Mesenchymal stem cell (in vitro differentiated cells and primary cell): ENCODE results near the gene RUNX3.
A peak's percentile ranks its signal among the peaks of the same experiment; 100 is the strongest.

ENCODE experiments used
- DNase-seq: peaks from one replicate; pipeline ENCODE4 v3.0.0-alpha.2; 2013
- H2AFZ ChIP-seq: one replicate; pipeline ENCODE4 v1.6.1; 2013; ENCODE audit warnings: low read depth, mild to moderate bottlenecking, control low read depth, inconsistent platforms, low read length, moderate library complexity
- H2AK5ac ChIP-seq: 2 replicates; pipeline ENCODE4 v1.6.1; 2013; ENCODE audit warnings: low read length, moderate library complexity, mild to moderate bottlenecking, inconsistent platforms; ENCODE audit not compliant: severe bottlenecking
- H2BK120ac ChIP-seq: one replicate; pipeline ENCODE4 v1.6.1; 2013; ENCODE audit warnings: low read depth, mild to moderate bottlenecking, inconsistent platforms, low read length, moderate library complexity
- H2BK12ac ChIP-seq, 2 experiments: one replicate each; pipeline ENCODE4 v1.6.1; 2013; ENCODE audit warnings: inconsistent platforms in 2 of 2, low read length in 2 of 2, mild to moderate bottlenecking in 2 of 2, moderate library complexity in 2 of 2, control low read depth in 1 of 2
- H2BK15ac ChIP-seq: one replicate; pipeline ENCODE4 v1.6.1; 2013; ENCODE audit warnings: mild to moderate bottlenecking, low read depth, inconsistent platforms; ENCODE audit not compliant: poor library complexity, severe bottlenecking
- H2BK5ac ChIP-seq: 2 replicates; pipeline ENCODE4 v1.6.1; 2013; ENCODE audit warnings: low read depth, mild to moderate bottlenecking, low read length, control low read depth, inconsistent platforms; ENCODE audit not compliant: poor library complexity, severe bottlenecking
- H3K14ac ChIP-seq, 2 experiments: one replicate each; pipeline ENCODE4 v1.6.1; 2013; ENCODE audit warnings: inconsistent platforms in 2 of 2, low read length in 2 of 2, control low read depth in 1 of 2, mild to moderate bottlenecking in 1 of 2, moderate library complexity in 1 of 2
- H3K18ac ChIP-seq, 2 experiments: one replicate each; pipeline ENCODE4 v1.6.1; 2013; ENCODE audit warnings: inconsistent platforms in 2 of 2, low read length in 2 of 2, control low read depth in 1 of 2, low read depth in 1 of 2, mild to moderate bottlenecking in 1 of 2
- H3K23ac ChIP-seq, 2 experiments: one replicate each; pipeline ENCODE4 v1.6.1; 2013; ENCODE audit warnings: inconsistent platforms in 2 of 2, low read length in 2 of 2, mild to moderate bottlenecking in 2 of 2, moderate library complexity in 2 of 2, control low read depth in 1 of 2
- H3K27ac ChIP-seq: 2 replicates; pipeline ENCODE4 v1.5.1; 2013; ENCODE audit warnings: mild to moderate bottlenecking, moderate library complexity, low read length, control low read depth, inconsistent platforms; ENCODE audit not compliant: poor library complexity, severe bottlenecking
- H3K27me3 ChIP-seq, 2 experiments: 2 replicates each; pipeline versions ENCODE4 v1.6.1 to v1.7.0; 2013; ENCODE audit warnings: low read length in 2 of 2, mild to moderate bottlenecking in 2 of 2, moderate library complexity in 2 of 2, control low read depth in 1 of 2, inconsistent platforms in 1 of 2; ENCODE audit not compliant: control insufficient read depth in 1 of 2, insufficient read depth in 1 of 2
- H3K36me3 ChIP-seq, 2 experiments: 2 replicates each; pipeline versions ENCODE4 v1.6.1 to v1.7.0; 2013; ENCODE audit warnings: low read length in 2 of 2, control low read depth in 1 of 2, inconsistent platforms in 1 of 2, low read depth in 1 of 2, mild to moderate bottlenecking in 1 of 2; ENCODE audit not compliant: insufficient read depth in 2 of 2, control insufficient read depth in 1 of 2
- H3K4ac ChIP-seq, 2 experiments: one replicate each; pipeline ENCODE4 v1.6.1; 2013; ENCODE audit warnings: inconsistent platforms in 2 of 2, low read length in 2 of 2, mild to moderate bottlenecking in 2 of 2, moderate library complexity in 2 of 2, control low read depth in 1 of 2, low read depth in 1 of 2
- H3K4me1 ChIP-seq: 2 replicates; pipeline ENCODE4 v1.6.1; 2013; ENCODE audit warnings: low read depth, low read length, control low read depth; ENCODE audit not compliant: control insufficient read depth, insufficient read depth
- H3K4me2 ChIP-seq: 2 replicates; pipeline ENCODE4 v1.6.1; 2013; ENCODE audit warnings: low read length, mild to moderate bottlenecking, inconsistent platforms; ENCODE audit not compliant: poor library complexity, severe bottlenecking
- H3K4me3 ChIP-seq, 2 experiments: 2 replicates each; pipeline versions ENCODE4 v1.5.1 to v1.7.0; 2013; ENCODE audit warnings: low read length in 2 of 2, mild to moderate bottlenecking in 2 of 2, control low read depth in 1 of 2, low read depth in 1 of 2; ENCODE audit not compliant: insufficient read depth in 1 of 2
- H3K79me1 ChIP-seq: replicated peaks from 2 replicates; pipeline ENCODE4 v1.6.1; 2013; ENCODE audit warnings: mild to moderate bottlenecking, control low read depth, low read length, inconsistent platforms; ENCODE audit not compliant: poor library complexity, severe bottlenecking
- H3K9ac ChIP-seq: 2 replicates; pipeline ENCODE4 v1.7.0; 2013; ENCODE audit warnings: mild to moderate bottlenecking, low read length, moderate library complexity
- H3K9me3 ChIP-seq: 2 replicates; pipeline ENCODE4 v1.7.0; 2013; ENCODE audit warnings: mild to moderate bottlenecking, low read length; ENCODE audit not compliant: control insufficient read depth
- H4K8ac ChIP-seq: one replicate; pipeline ENCODE4 v1.6.1; 2013; ENCODE audit warnings: inconsistent platforms, mild to moderate bottlenecking, low read length, moderate library complexity
- H4K91ac ChIP-seq: one replicate; pipeline ENCODE4 v1.6.1; 2013; ENCODE audit warnings: mild to moderate bottlenecking, low read length, inconsistent platforms
- WGBS: methylation state at CpG from one replicate; pipeline ENCODE4 v1.1.7; 2013; ENCODE audit warnings: mixed read lengths; 5-methylcytosine and 5-hydroxymethylcytosine counted together

RUNX3 gene

GRCh38 chr1:24948079-24948827 is 18.2 kb upstream of the RUNX3 start:
- Histone ChIP-seq H3K4me1 (peaks cover 30% of the 10 kb centered on the region), H3K4me3 (no peak overlapping the region), H2BK12ac (no peak overlapping the region), H2BK15ac (no peak overlapping the region), H3K9me3 (no peaks in the 10 kb centered on the region), H4K91ac (peak overlapping the region; percentile 14), H2AFZ (no peak overlapping the region), H3K79me1 (no peaks in the 10 kb centered on the region), H3K23ac (no peak overlapping the region), H3K4ac (no peak overlapping the region), H2AK5ac (no peak overlapping the region), H3K4me2 (no peak overlapping the region), H2BK5ac (no peak overlapping the region), H3K36me3 (no peaks in the 10 kb centered on the region), H3K18ac (peak overlapping the region in 1 of 2 experiments; percentile 1), H4K8ac (no peak overlapping the region), H3K9ac (no peak overlapping the region), H3K27me3 (peaks cover 11 to 21% of the 10 kb centered on the region in 2 experiments), H2BK120ac (no peak overlapping the region), H3K27ac (no peak overlapping the region), H3K14ac (peak overlapping the region in 1 of 2 experiments; percentile 26)
- no peak for DNase-seq
- 93% methylated on average over 9 of the region's 9 CpGs for WGBS

GRCh38 chr1:24946861-24947658 is 17.0 kb upstream of the RUNX3 start:
- WGBS: 85% methylated on average over 13 of the region's 13 CpGs
- H2AK5ac ChIP-seq: no peak overlapping the region
- no peaks in the 10 kb centered on the region for H3K79me1 ChIP-seq
- peaks cover 30% of the 10 kb centered on the region for H3K4me1 ChIP-seq
- no peak overlapping the region for H2BK120ac ChIP-seq
- H3K27me3 ChIP-seq: peaks cover 23 to 28% of the 10 kb centered on the region in 2 experiments
- no peak overlapping the region for H3K14ac ChIP-seq
- peak overlapping the region in 1 of 2 experiments; percentile 2 for H2BK12ac ChIP-seq
- no peak overlapping the region for H3K27ac ChIP-seq
- no peak overlapping the region for H2BK5ac ChIP-seq
- peak; percentile 36 for DNase-seq
- H3K9me3 ChIP-seq: no peaks in the 10 kb centered on the region
- H3K18ac ChIP-seq: no peak overlapping the region
- no peaks in the 10 kb centered on the region for H3K36me3 ChIP-seq
- no peak overlapping the region for H4K8ac ChIP-seq
- H4K91ac ChIP-seq: no peak overlapping the region
- no peak overlapping the region for H3K9ac ChIP-seq
- no peak overlapping the region for H2AFZ ChIP-seq
- no peak overlapping the region for H3K4me3 ChIP-seq
- no peak overlapping the region for H3K4me2 ChIP-seq
- H2BK15ac ChIP-seq: no peak overlapping the region
- no peak overlapping the region for H3K4ac ChIP-seq
- no peak overlapping the region for H3K23ac ChIP-seq

- no peak overlapping the region for H3K27ac ChIP-seq
- H3K4ac ChIP-seq: no peak overlapping the region
- H3K9me3 ChIP-seq: no peaks in the 10 kb centered on the region
- no peak overlapping the region for H4K91ac ChIP-seq
- peaks cover 30% of the 10 kb centered on the region for H3K4me1 ChIP-seq
- no peak overlapping the region for H3K4me3 ChIP-seq
- no peak overlapping the region for H3K4me2 ChIP-seq
- H2BK5ac ChIP-seq: no peak overlapping the region
- H2BK120ac ChIP-seq: no peak overlapping the region
- no peaks in the 10 kb centered on the region for H3K36me3 ChIP-seq
- no peaks in the 10 kb centered on the region for H3K79me1 ChIP-seq
- no peak overlapping the region for H2BK12ac ChIP-seq
- no peak for DNase-seq
- no peak overlapping the region for H2BK15ac ChIP-seq
- WGBS: 86% methylated on average over 8 of the region's 10 CpGs
- no peak overlapping the region for H3K9ac ChIP-seq
- H3K18ac ChIP-seq: no peak overlapping the region
- H2AK5ac ChIP-seq: no peak overlapping the region
- no peak overlapping the region for H4K8ac ChIP-seq
- no peak overlapping the region for H3K14ac ChIP-seq
- H2AFZ ChIP-seq: no peak overlapping the region
- peaks cover 35 to 39% of the 10 kb centered on the region in 2 experiments for H3K27me3 ChIP-seq
- no peak overlapping the region for H3K23ac ChIP-seq
Measured at GRCh38 chr1:24945354-24946326, 15.6 kb upstream of the RUNX3 start.
